Keratinocyte (primary cell): ENCODE results near the gene PTRH1.

ENCODE experiments used
- CTCF ChIP-seq, 3 experiments: IDR thresholded peaks in 1 of 3; conservative IDR thresholded peaks in 1 of 3; optimal IDR thresholded peaks in 1 of 3; 2 replicates in 2 of 3; 3 replicates in 1 of 3; pipeline versions ENCODE3 to v1.5.1; 2011; ENCODE audit warnings: low read length in 3 of 3, mild to moderate bottlenecking in 3 of 3, moderate library complexity in 2 of 3, control low read depth in 1 of 3, inconsistent platforms in 1 of 3; ENCODE audit not compliant: insufficient read depth in 2 of 3; ENCODE audit errors: extremely low read depth in 1 of 3
- EZH2 ChIP-seq: IDR thresholded peaks from one replicate; pipeline ENCODE4 v1.6.1; 2012; ENCODE audit warnings: inconsistent platforms, mild to moderate bottlenecking, low read length, moderate library complexity

GRCh38 chr9:127667906-127668305, 47.6 kb downstream of the PTRH1 start:
- no peak for TF ChIP-seq CTCF (optimal IDR thresholded peaks at IDR 0.05 in 1 of 3, IDR thresholded peaks at IDR 0.05 in 1 of 3, conservative IDR thresholded peaks at IDR 0.05 in 1 of 3; ENCODE audit: extremely low read depth in 1 of 3, insufficient read depth in 2 of 3, low read length in 3 of 3)
- TF ChIP-seq EZH2 = no peak
